Nephron progenitor cell (in vitro differentiated cells): ENCODE measurements around the gene TBCK.

Experiments
- DNase-seq: peaks from one replicate; pipeline ENCODE4 v3.0.0; 2021
- H3K27ac Mint-ChIP-seq: 2 replicates; pipeline ENCODE4 v1.8.0; 2021; ENCODE audit warnings: mild to moderate bottlenecking, moderate library complexity, mixed read lengths
- H3K27me3 Mint-ChIP-seq: 2 replicates; pipeline ENCODE4 v1.8.0; 2021; ENCODE audit warnings: mild to moderate bottlenecking, low read depth, mixed read lengths; ENCODE audit not compliant: poor library complexity
- H3K36me3 Mint-ChIP-seq: 2 replicates; pipeline ENCODE4 v1.8.0; 2021; ENCODE audit warnings: low read depth, mixed read lengths
- H3K4me1 Mint-ChIP-seq: 2 replicates; pipeline ENCODE4 v1.8.0; 2021; ENCODE audit warnings: mixed read lengths
- H3K4me3 Mint-ChIP-seq: 2 replicates; pipeline ENCODE4 v1.8.0; 2021; ENCODE audit warnings: mild to moderate bottlenecking, moderate library complexity, mixed read lengths
- H3K9me3 Mint-ChIP-seq: 2 replicates; pipeline ENCODE4 v1.8.0; 2021; ENCODE audit warnings: mild to moderate bottlenecking, moderate library complexity, mixed read lengths
- CTCF ChIP-seq: fragments of 200-600 bp; sonication (generic); IDR thresholded peaks from 2 replicates; pipeline ENCODE4 v1.5.0; 2021; ENCODE audit warnings: antibody characterized with exemption

Gene TBCK

GRCh38 chr4:106195435-106195950, 120.5 kb downstream of the TBCK start:
- Mint-ChIP-seq H3K27ac (no peak overlapping the region), H3K36me3 (peaks cover 28% of the 10 kb centered on the region), H3K9me3 (no peaks in the 10 kb centered on the region), H3K4me1 (no peaks in the 10 kb centered on the region), H3K4me3 (no peak overlapping the region), H3K27me3 (no peaks in the 10 kb centered on the region)
- no peak for DNase-seq
- no peak for TF ChIP-seq CTCF

- H3K27me3 Mint-ChIP-seq: no peaks in the 10 kb centered on the region
- TF ChIP-seq CTCF: no peak
- DNase-seq: no peak
- peaks cover 30% of the 10 kb centered on the region for H3K36me3 Mint-ChIP-seq
- H3K27ac Mint-ChIP-seq: no peak overlapping the region
- H3K9me3 Mint-ChIP-seq: no peaks in the 10 kb centered on the region
- H3K4me1 Mint-ChIP-seq: no peaks in the 10 kb centered on the region
- no peak overlapping the region for H3K4me3 Mint-ChIP-seq
Measured at GRCh38 chr4:106194801-106195200, 121.2 kb downstream of the TBCK start.

- H3K9me3 Mint-ChIP-seq: peaks cover 3% of the 10 kb centered on the region
- no peak overlapping the region for H3K4me3 Mint-ChIP-seq
- H3K27me3 Mint-ChIP-seq: no peaks in the 10 kb centered on the region
- TF ChIP-seq CTCF: no peak
- H3K36me3 Mint-ChIP-seq: peaks cover 53% of the 10 kb centered on the region
- no peak overlapping the region for H3K27ac Mint-ChIP-seq
- no peak for DNase-seq
- no peaks in the 10 kb centered on the region for H3K4me1 Mint-ChIP-seq
Measured at GRCh38 chr4:106192131-106192530, 123.9 kb downstream of the TBCK start.

GRCh38 chr4:106186201-106186600, 129.8 kb downstream of the TBCK start:
- Mint-ChIP-seq H3K4me1 (no peaks in the 10 kb centered on the region), H3K27me3 (no peaks in the 10 kb centered on the region), H3K4me3 (no peak overlapping the region), H3K9me3 (peaks cover 22% of the 10 kb centered on the region), H3K36me3 (peaks cover 84% of the 10 kb centered on the region), H3K27ac (no peak overlapping the region)
- DNase-seq: no peak
- no peak for TF ChIP-seq CTCF

GRCh38 chr4:106183551-106183950, 132.5 kb downstream of the TBCK start:
- Mint-ChIP-seq H3K27ac (no peak overlapping the region), H3K36me3 (peaks cover 86% of the 10 kb centered on the region)

More at GRCh38 chr4:106183551-106183950, 132.5 kb downstream of the TBCK start:
- peaks cover 44% of the 10 kb centered on the region for H3K9me3 Mint-ChIP-seq
- TF ChIP-seq CTCF: no peak
- no peaks in the 10 kb centered on the region for H3K27me3 Mint-ChIP-seq
- H3K4me3 Mint-ChIP-seq: no peak overlapping the region
- DNase-seq: no peak
- no peaks in the 10 kb centered on the region for H3K4me1 Mint-ChIP-seq
